ENCODE measurements around the gene WWOX.

Gene WWOX

DNA sequence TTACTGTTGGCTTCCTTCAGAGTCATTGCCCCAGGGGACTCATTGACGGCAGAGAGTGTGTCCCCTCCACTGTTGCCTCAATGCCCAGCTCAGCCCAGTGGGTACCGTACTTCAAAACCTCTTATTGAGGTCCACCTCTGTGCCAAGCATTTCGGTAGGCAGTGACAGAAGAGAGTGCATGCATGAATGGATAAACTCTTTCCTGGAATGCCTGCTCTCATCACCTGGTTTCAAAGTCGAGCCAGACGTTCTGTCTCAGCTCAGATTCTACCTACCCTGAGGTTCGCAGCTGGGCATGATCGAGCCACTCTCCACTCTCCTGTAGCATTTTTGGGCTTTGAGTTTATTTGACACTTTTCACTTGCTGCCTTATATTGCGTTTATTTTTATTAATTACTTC, 854.1 kb downstream of the WWOX start:
- H3K4me3 ChIP-seq (ENCODE audit: low read depth, low read length): no peak overlapping the region
- TF ChIP-seq, protein P1, sequence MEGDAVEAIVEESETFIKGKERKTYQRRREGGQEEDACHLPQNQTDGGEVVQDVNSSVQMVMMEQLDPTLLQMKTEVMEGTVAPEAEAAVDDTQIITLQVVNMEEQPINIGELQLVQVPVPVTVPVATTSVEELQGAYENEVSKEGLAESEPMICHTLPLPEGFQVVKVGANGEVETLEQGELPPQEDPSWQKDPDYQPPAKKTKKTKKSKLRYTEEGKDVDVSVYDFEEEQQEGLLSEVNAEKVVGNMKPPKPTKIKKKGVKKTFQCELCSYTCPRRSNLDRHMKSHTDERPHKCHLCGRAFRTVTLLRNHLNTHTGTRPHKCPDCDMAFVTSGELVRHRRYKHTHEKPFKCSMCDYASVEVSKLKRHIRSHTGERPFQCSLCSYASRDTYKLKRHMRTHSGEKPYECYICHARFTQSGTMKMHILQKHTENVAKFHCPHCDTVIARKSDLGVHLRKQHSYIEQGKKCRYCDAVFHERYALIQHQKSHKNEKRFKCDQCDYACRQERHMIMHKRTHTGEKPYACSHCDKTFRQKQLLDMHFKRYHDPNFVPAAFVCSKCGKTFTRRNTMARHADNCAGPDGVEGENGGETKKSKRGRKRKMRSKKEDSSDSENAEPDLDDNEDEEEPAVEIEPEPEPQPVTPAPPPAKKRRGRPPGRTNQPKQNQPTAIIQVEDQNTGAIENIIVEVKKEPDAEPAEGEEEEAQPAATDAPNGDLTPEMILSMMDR (IDR thresholded peaks at IDR 0.05; ENCODE audit: insufficient read depth, low read depth, low read length, missing control alignments): no peak
- no peak for DNase-seq (ENCODE audit: low read depth)

DNA sequence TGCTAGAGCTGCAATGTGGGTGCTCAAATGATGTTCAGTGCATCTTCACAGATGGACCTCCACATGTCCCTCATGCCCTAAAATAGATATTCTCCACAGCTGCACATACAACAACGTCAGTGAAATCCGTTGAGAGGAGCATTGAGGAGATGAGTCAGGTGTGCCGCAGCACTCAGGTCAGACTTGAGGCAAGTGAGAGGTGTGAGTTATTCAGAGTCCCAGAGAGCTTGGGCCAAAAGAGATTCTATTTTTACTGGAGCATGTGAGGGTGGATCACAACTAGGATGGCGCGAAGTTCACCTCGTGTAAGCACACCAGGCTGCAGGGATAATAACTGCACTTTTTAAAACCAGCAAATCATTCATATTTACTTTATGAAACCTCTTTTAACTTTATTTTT, 855.8 kb downstream of the WWOX start:
- no peak overlapping the region for H3K4me3 ChIP-seq (ENCODE audit: low read depth, low read length)
- DNase-seq (ENCODE audit: low read depth): no peak
- TF ChIP-seq, protein P1 (IDR thresholded peaks at IDR 0.05; ENCODE audit: insufficient read depth, low read depth, low read length, missing control alignments): no peak

DNA sequence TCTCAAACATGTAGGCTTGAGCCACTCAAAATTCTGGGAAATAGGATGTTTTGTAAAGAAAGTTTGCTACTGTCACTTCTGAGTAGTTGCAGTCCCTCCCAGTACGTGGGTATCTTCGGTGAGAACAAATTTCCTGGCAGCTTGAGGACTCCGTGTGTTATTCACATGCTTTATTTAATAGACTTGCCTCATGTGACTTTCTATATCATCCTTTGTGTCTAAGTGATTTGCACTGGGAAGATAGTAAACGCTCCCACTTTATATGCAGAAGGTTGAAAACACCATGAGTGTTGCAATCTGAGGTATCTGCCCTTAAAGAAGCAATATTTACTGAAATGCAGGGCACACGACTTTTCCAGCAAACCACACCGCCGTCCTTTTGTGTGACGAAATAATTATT, 857.4 kb downstream of the WWOX start:
- TF ChIP-seq, protein P1 (IDR thresholded peaks at IDR 0.05; ENCODE audit: insufficient read depth, low read depth, low read length, missing control alignments): no peak
- no peak for DNase-seq (ENCODE audit: low read depth)
- no peak overlapping the region for H3K4me3 ChIP-seq (ENCODE audit: low read depth, low read length)

DNA sequence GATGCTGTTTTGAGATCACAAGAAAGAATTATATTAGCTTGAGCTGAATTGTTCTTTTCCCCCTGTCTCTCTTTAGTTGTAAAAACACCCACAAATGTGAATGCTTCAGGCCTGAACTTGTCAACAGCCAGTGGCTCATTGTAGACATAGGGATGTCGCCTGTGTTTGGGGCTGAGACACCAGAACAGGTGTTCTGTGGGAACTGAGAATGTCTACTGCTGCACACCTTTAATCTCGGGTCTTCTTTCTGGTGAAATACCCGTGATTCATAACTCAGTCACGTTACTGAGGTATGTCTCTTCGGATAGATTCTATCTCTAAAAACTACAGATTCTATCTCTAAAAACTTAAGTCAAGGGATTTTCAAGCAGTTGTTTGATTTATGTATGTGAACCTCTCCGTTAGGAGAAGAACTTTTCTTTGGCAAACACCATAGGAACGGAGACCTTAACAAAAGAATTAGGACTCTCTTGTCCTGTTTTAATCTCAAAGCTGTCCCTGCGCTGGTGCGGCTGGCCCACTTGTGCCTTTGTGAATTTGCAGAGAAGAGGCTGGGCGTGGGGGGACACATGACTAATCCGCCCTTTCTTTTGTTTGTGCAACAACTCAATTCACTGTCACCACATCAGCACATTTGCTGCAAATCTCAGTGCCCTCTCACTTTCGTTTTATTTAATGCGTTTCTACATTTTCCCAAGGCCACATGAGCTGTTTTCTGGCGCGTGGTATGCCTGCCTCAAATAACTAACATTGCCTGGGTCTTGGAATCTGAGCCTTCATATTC, 858.1 kb downstream of the WWOX start:
- no peak overlapping the region for H3K4me3 ChIP-seq (ENCODE audit: low read depth, low read length)
- TF ChIP-seq, protein P1 (IDR thresholded peaks at IDR 0.05; ENCODE audit: insufficient read depth, low read depth, low read length, missing control alignments): no peak
- DNase-seq (ENCODE audit: low read depth): peak; percentile 6

DNA sequence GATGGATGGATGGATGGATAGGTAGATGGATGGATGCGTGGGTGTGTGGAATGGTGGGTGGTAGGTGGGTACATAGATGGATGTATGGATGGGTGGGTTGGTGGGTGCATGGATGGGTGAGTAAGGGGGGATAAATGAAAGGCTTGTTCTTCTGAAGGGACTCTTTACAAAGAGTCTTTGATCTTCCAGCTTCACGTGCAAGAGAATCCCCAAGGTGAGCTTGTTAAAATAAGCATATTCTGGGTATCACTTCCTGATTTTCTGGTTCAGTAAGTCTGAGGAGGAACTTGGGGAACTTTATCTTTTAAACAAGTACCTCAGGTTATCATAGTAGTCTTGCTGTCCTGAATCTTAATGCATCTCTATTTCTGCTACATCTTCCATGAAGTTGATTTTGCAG, 862.0 kb downstream of the WWOX start:
- peak; percentile 24 for DNase-seq (ENCODE audit: low read depth)
- H3K4me3 ChIP-seq (ENCODE audit: low read depth, low read length): no peak overlapping the region
- TF ChIP-seq, protein P1 (IDR thresholded peaks at IDR 0.05; ENCODE audit: insufficient read depth, low read depth, low read length, missing control alignments): no peak

DNA sequence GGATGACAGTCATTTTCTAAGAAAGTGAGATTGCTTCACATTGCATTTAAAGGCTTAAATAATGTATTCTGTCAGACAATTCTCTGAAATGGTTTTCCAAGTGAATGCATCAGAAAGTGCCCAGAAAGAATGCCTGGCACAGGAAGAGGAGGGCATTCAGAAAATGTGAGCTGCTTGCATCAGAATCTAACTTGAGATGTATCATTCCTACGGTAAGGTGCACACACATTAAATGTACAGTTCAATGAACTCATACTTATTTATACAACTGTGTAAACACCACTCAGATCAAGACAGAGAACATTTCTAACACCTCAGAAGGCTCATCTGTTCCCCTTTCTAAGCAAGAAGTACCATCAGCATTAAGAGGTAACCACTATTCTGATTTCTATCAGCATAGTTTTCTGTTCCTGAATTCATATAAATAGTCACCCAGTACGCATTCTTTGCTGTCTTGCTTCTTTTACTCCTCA, 863.0 kb downstream of the WWOX start:
- DNase-seq (ENCODE audit: low read depth): peak; percentile 27
- no peak overlapping the region for H3K4me3 ChIP-seq (ENCODE audit: low read depth, low read length)
- TF ChIP-seq, protein P1 (IDR thresholded peaks at IDR 0.05; ENCODE audit: insufficient read depth, low read depth, low read length, missing control alignments): no peak

DNA sequence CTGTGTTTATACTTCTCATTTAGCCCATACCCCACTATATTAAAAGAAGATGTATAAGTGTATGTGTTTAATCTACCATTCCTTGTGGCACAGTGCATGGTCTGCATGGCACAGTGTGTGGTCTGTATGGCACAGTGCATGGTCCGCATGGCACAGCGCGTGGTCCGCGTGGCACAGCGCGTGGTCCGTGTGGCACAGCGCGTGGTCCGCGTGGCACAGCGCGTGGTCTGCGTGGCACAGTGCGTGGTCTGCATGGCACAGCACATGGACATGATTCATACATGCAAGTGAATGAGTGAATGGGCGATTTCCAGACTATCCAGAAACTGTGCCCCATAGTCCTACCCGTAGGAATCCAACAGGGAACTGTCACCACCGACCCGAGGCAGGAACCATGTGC, 868.5 kb downstream of the WWOX start:
- DNase-seq (ENCODE audit: low read depth): no peak
- TF ChIP-seq, protein P1 (IDR thresholded peaks at IDR 0.05; ENCODE audit: insufficient read depth, low read depth, low read length, missing control alignments): no peak
- H3K4me3 ChIP-seq (ENCODE audit: low read depth, low read length): no peak overlapping the region
